Gastroesophageal sphincter (tissue), 4 donors: ENCODE results near the gene SLC17A9. TPM values are rescaled to one million over a fixed set of nuclear protein-coding genes. Genes with fewer than 3 reads are reported as not detected.
A peak's percentile ranks its signal among the peaks of the same experiment; 100 is the strongest.

Experiments used
- ATAC-seq: fragments of 150-250 bp; one replicate; pipeline ENCODE4 v1.9.1; 2016; ENCODE audit warnings: mild to moderate bottlenecking, moderate library complexity
- H3K27ac ChIP-seq, 4 donors: fragments of 200-600 bp; sonication (generic) in 3 of 4; 1 replicate in 3 of 4; 2 replicates in 1 of 4; pipeline ENCODE4 v1.5.1; 2016 to 2019
- H3K27me3 ChIP-seq: fragments of 200-600 bp; sonication (generic); one replicate; pipeline ENCODE4 v1.5.1; 2019
- H3K36me3 ChIP-seq, 2 donors: fragments of 200-600 bp; sonication (generic); one replicate each; pipeline ENCODE4 v1.5.1; 2019; ENCODE audit warnings: control low read depth in 1 of 2
- H3K4me1 ChIP-seq, 3 donors: fragments of 200-600 bp; sonication (generic); 1 replicate in 2 of 3; 2 replicates in 1 of 3; pipeline ENCODE4 v1.5.1; 2016 to 2019; ENCODE audit warnings: control low read depth in 2 of 3
- H3K4me3 ChIP-seq, 2 donors: fragments of 200-600 bp; sonication (generic); one replicate each; pipeline ENCODE4 v1.5.1; 2019; ENCODE audit warnings: mild to moderate bottlenecking in 1 of 2, moderate library complexity in 1 of 2
- H3K9me3 ChIP-seq, 3 donors: fragments of 200-600 bp; sonication (generic); one replicate each; pipeline ENCODE4 v1.5.1; 2017 to 2019; ENCODE audit warnings: control low read depth in 2 of 3
- CTCF ChIP-seq, 4 experiments: fragments of 200-600 bp in 2 of 4; fragments of 450-650 bp in 2 of 4; sonication (generic) in 1 of 4; IDR thresholded peaks; one replicate each; pipeline ENCODE4 v1.5.1; 2017 to 2019; ENCODE audit warnings: antibody characterized with exemption in 4 of 4, mild to moderate bottlenecking in 2 of 4, moderate library complexity in 2 of 4
- EP300 ChIP-seq: sonication (generic); formaldehyde crosslinking; IDR thresholded peaks from one replicate; pipeline ENCODE4 v1.6.1; 2017; ENCODE audit warnings: antibody characterized with exemption, mild to moderate bottlenecking
- POLR2A ChIP-seq, 2 donors: fragments of 450-650 bp; IDR thresholded peaks; one replicate each; pipeline ENCODE4 v1.6.1; 2017; ENCODE audit warnings: antibody characterized with exemption in 2 of 2, mild to moderate bottlenecking in 2 of 2, moderate library complexity in 1 of 2
- POLR2AphosphoS5 ChIP-seq: sonication (generic); formaldehyde crosslinking; IDR thresholded peaks from one replicate; pipeline ENCODE4 v1.6.1; 2017; ENCODE audit warnings: antibody characterized with exemption
- WGBS, 2 donors: methylation state at CpG; one replicate each; pipeline ENCODE4 v1.1.5; 2018; ENCODE audit warnings: low coverage in 1 of 2; 5-methylcytosine and 5-hydroxymethylcytosine counted together
- total RNA-seq, 4 donors: library from RNA; depleted of rRNA; stranded (reverse); fragments of >200 nt; gene quantifications; one replicate each; pipeline ENCODE4 v1.1.0, GENCODE V29; 2016

Gene SLC17A9
- total RNA-seq, 4 donors from 2014 or later = 1.3 to 4.6 (median 2.8) TPM

GRCh38 chr20:62972845-62973745 lies 20.6 kb downstream of the SLC17A9 start:
- Histone ChIP-seq H3K4me1 (peaks cover 0 to 15% (median 5%) of the 10 kb centered on the region in 3 donors), H3K27ac (no peak overlapping the region), H3K27me3 (peaks cover 96% of the 10 kb centered on the region), H3K36me3 (no peaks in the 10 kb centered on the region), H3K9me3 (no peaks in the 10 kb centered on the region), H3K4me3 (peak overlapping the region in 1 of 2 donors; percentile 40)
- WGBS, 2 donors = 30 to 37% methylated on average over 2 to 3 of the region's 48 CpGs
- peak; percentile 4 for ATAC-seq
- TF ChIP-seq POLR2AphosphoS5 (no peak), CTCF (IDR thresholded peaks at IDR 0.05) (no peak), EP300 (no peak), POLR2A (IDR thresholded peaks at IDR 0.05) (no peak)

- WGBS, 2 donors = 48 to 49% methylated on average over 2 to 4 of the region's 10 CpGs
- Histone ChIP-seq H3K4me3 (no peak overlapping the region), H3K36me3 (no peaks in the 10 kb centered on the region), H3K9me3 (no peaks in the 10 kb centered on the region), H3K4me1 (peaks cover 0 to 15% (median 5%) of the 10 kb centered on the region in 3 donors), H3K27ac (no peak overlapping the region), H3K27me3 (peaks cover 100% of the 10 kb centered on the region)
- no peak for ATAC-seq
- TF ChIP-seq POLR2A (IDR thresholded peaks at IDR 0.05) (no peak), EP300 (no peak), CTCF (IDR thresholded peaks at IDR 0.05) (no peak), POLR2AphosphoS5 (no peak)
Observed at GRCh38 chr20:62975251-62975760, 22.8 kb downstream of the SLC17A9 start.

- Histone ChIP-seq H3K4me3 (no peak overlapping the region), H3K27me3 (peaks cover 100% of the 10 kb centered on the region), H3K36me3 (no peaks in the 10 kb centered on the region), H3K27ac (no peak overlapping the region), H3K4me1 (peaks cover 0 to 15% (median 5%) of the 10 kb centered on the region in 3 donors), H3K9me3 (no peaks in the 10 kb centered on the region)
- no peak for ATAC-seq
- no peak for TF ChIP-seq POLR2A (IDR thresholded peaks at IDR 0.05)
- WGBS, 2 donors = 83% methylated on average over 1 of the region's 9 CpGs; no CpG with 5 or more reads in 1 of the 2 donors
Observed at GRCh38 chr20:62975812-62976508, 23.5 kb downstream of the SLC17A9 start.

GRCh38 chr20:62976886-62977285 lies 24.4 kb downstream of the SLC17A9 start:
- Histone ChIP-seq H3K27ac (no peak overlapping the region), H3K36me3 (no peaks in the 10 kb centered on the region), H3K9me3 (no peaks in the 10 kb centered on the region), H3K27me3 (peaks cover 100% of the 10 kb centered on the region), H3K4me1 (peaks cover 0 to 15% (median 5%) of the 10 kb centered on the region in 3 donors), H3K4me3 (no peak overlapping the region)
- TF ChIP-seq EP300 (no peak), POLR2A (IDR thresholded peaks at IDR 0.05) (no peak), POLR2AphosphoS5 (no peak), CTCF (IDR thresholded peaks at IDR 0.05) (no peak)
- no peak for ATAC-seq
- 81% methylated on average over 5 of the region's 16 CpGs; no CpG with 5 or more reads in 1 of the 2 donors for WGBS, 2 donors
